Tracheal epithelial cell (primary cell): ENCODE data around the gene PPP2R3A. TPM values are rescaled to one million over a fixed set of nuclear protein-coding genes. Genes with fewer than 3 reads are reported as not detected.

ENCODE experiments used
- total RNA-seq: library from RNA; depleted of rRNA; stranded (reverse); fragments of >200 nt; gene quantifications from 2 replicates; pipeline ENCODE4 v1.2.1, GENCODE V29; 2014

The PPP2R3A gene, protein sequence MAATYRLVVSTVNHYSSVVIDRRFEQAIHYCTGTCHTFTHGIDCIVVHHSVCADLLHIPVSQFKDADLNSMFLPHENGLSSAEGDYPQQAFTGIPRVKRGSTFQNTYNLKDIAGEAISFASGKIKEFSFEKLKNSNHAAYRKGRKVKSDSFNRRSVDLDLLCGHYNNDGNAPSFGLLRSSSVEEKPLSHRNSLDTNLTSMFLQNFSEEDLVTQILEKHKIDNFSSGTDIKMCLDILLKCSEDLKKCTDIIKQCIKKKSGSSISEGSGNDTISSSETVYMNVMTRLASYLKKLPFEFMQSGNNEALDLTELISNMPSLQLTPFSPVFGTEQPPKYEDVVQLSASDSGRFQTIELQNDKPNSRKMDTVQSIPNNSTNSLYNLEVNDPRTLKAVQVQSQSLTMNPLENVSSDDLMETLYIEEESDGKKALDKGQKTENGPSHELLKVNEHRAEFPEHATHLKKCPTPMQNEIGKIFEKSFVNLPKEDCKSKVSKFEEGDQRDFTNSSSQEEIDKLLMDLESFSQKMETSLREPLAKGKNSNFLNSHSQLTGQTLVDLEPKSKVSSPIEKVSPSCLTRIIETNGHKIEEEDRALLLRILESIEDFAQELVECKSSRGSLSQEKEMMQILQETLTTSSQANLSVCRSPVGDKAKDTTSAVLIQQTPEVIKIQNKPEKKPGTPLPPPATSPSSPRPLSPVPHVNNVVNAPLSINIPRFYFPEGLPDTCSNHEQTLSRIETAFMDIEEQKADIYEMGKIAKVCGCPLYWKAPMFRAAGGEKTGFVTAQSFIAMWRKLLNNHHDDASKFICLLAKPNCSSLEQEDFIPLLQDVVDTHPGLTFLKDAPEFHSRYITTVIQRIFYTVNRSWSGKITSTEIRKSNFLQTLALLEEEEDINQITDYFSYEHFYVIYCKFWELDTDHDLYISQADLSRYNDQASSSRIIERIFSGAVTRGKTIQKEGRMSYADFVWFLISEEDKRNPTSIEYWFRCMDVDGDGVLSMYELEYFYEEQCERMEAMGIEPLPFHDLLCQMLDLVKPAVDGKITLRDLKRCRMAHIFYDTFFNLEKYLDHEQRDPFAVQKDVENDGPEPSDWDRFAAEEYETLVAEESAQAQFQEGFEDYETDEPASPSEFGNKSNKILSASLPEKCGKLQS (N-terminal part only)
- total RNA-seq = 7.2 and 9.9 TPM in 2 replicates

DNA sequence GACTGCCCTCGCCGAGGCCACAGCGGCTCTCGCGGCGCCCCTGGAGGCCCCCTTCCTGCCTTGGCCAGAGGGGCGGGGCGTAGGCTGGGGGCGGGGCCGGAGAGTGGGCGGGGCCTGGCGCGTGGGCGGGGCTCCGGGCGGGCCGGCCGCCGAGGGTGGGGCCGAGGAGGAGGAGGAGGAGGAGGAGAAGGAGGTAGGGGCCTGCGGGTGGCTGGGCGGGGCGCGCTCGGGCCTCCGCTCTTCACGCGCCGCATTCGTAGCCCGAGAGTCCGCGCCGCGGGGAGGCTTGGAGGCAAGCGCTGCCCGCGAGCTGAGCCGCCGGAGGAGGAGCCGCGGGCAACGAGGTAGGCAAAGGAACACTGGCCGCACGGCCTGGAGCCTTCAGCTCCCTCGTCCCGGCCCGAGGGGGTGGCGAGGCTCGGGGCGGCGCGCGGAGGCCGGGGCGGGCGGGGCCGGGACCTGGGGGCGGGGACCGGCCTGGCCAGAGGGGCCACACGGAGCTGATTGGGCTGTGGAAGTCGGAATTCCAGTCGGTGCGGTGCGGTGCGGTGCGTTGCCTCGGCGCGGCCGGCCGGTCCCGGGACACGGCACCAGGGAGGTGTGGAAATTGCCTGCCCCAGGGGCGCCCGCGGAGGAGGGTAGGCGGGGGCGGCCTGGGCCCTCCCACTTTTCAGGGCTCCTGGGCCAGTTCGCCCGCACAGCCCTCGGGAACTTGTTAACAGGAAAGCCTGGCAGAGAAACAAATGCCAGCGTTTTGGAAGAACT is at the start of gene PPP2R3A:
Gene PPP2R3A (plus strand): TSS at position 223 of the 765 bp plus-strand sequence. CDS start 35,771 bp downstream, outside the sequence.

DNA sequence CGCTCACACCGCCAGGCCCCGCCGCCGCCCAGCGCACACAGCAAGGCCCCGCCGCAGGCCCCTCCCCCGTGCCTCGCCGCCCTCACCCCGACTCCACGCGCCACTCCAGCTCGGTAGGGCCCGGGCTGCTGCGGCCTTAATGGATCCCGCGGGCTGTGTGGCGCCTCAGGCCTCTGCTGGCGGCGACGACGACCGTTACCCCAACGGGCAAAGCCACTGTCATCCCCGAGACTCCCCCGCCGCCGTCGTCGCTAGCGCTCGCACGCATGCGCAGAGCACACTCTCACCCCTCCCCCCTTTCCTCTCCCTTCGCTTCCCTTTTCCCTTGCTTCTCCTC is 230.5 kb downstream of the PPP2R3A start, which contains the start of gene MSL2:
Gene MSL2 (minus strand): TSS at position 272 of the 337 bp plus-strand sequence. CDS start 1,222 bp downstream, outside the sequence.

Other genes with a start within 250 kb of the PPP2R3A start
- 7.2 and 9.8 TPM in 2 replicates for gene MSL2, start 230.6 kb downstream of the PPP2R3A start, total RNA-seq